Right cardiac atrium (tissue), 5 donors: Measurements from ENCODE around the gene RPS6KA2. TPM values are rescaled to one million over a fixed set of nuclear protein-coding genes. Genes with fewer than 3 reads are reported as not detected.

ENCODE experiments used
- ATAC-seq, 2 donors: fragments of 200-7000 bp; cut with Tn5 transposase; one replicate each; pipeline versions ENCODE4 v1.8.0 to v1.9.1; 2020; ENCODE audit warnings: moderate library complexity in 2 of 2, mild to moderate bottlenecking in 1 of 2
- DNase-seq, 3 donors: peaks; one replicate each; pipeline ENCODE4 v3.0.0-alpha.2; 2020
- H3K27ac ChIP-seq: one replicate; pipeline ENCODE4 v1.5.1; 2013; ENCODE audit warnings: mild to moderate bottlenecking, low read length, control low read depth, moderate library complexity
- H3K27me3 ChIP-seq: one replicate; pipeline ENCODE4 v1.6.1; 2013; ENCODE audit not compliant: control insufficient read depth, insufficient read depth
- H3K4me1 ChIP-seq: one replicate; pipeline ENCODE4 v1.6.1; 2013; ENCODE audit warnings: low read length; ENCODE audit not compliant: control insufficient read depth, insufficient read depth
- H3K4me3 ChIP-seq: one replicate; pipeline ENCODE4 v1.5.1; 2013; ENCODE audit warnings: low read length, control low read depth
- H3K9me3 ChIP-seq: one replicate; pipeline ENCODE4 v1.6.1; 2013; ENCODE audit warnings: low read length; ENCODE audit not compliant: control insufficient read depth
- WGBS: extraction: QIAGEN DNeasy Blood & Tissue Kit; methylation state at CpG from one replicate; pipeline ENCODE4 v1.1.7; 2013; 5-methylcytosine and 5-hydroxymethylcytosine counted together
- intact Hi-C, 4 donors: fragments of 100-400 bp; cut with DNase I; formaldehyde crosslinking; loops; one replicate each; pipeline versions ENCODE4 v1.11.0 to v1.14.0; 2022 to 2023
- polyA plus RNA-seq: library from polyadenylated mRNA; stranded (reverse); fragments of 200-250 nt; gene quantifications from one replicate; pipeline ENCODE4 v1.2.3, GENCODE V29; 2013
- total RNA-seq, 4 donors: library from RNA; stranded (reverse); fragmentation: NEBNext Ultra II Directional; extraction: Animal tissue kit (Norgen Biotek cat#: 25700); gene quantifications; one replicate each; pipeline ENCODE4 v1.2.1, GENCODE V29; 2021
- donor health status: healthy with polysubstance abuse.
- donor health status: DM: no; HTN: yes; CAD: no.
- donor health status: DM: no; HTN: no; CAD: no.
- donor health status: DM: no; HTN: yes; CAD: no; lungs with severe emphysema.
- donor health status: DM: yes; HTN: yes; CAD: no.

The RPS6KA2 gene
- total and polyA plus RNA-seq, 5 donors = 34.0 to 80.9 (median 65.3) TPM

DNA sequence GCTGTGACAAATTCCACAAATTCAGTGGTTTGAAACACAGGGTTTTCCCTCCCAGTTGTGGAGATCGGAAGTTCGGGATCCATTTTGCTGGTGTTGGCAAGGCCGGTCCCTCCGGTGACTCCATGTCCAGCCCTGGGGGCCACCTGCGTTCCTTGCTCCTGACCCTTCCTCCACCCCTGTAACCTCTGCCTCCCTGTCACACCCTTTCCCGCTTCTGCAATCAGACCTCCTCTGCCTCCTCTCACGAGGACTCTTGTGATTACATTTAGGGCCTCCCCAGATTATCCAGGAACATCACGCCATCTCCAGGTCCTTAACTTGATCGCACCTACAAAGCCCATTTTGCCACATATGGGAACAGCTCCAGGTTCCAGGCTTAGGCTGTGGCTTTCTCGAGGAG, 12.5 kb downstream of the RPS6KA2 start:
- Histone ChIP-seq H3K27ac (peak overlapping the region; percentile 80), H3K4me1 (peaks cover 23% of the 10 kb centered on the region), H3K27me3 (no peaks in the 10 kb centered on the region), H3K9me3 (no peaks in the 10 kb centered on the region), H3K4me3 (no peak overlapping the region)
- WGBS = 79% methylated on average over 10 of the region's 10 CpGs
- DNase-seq (no peak), ATAC-seq (peak; percentile 17 to 40)
- intact Hi-C loops = no loop called here

GRCh38 chr6:166614171-166614583, 12.9 kb downstream of the RPS6KA2 start:
- Histone ChIP-seq H3K4me3 (no peak overlapping the region), H3K9me3 (no peaks in the 10 kb centered on the region), H3K27ac (peak overlapping the region; percentile 80), H3K27me3 (no peaks in the 10 kb centered on the region), H3K4me1 (peaks cover 20% of the 10 kb centered on the region)
- ATAC-seq (peak; percentile 3 to 18), DNase-seq (peak in 1 of 3 donors; percentile 46)
- WGBS = 90% methylated on average over 12 of the region's 12 CpGs
- intact Hi-C loops = no loop called here

- peaks cover 20% of the 10 kb centered on the region for H3K4me1 ChIP-seq
- WGBS = 86% methylated on average over 7 of the region's 7 CpGs
- peak in 1 of 3 donors; percentile 32 for DNase-seq
Measured at GRCh38 chr6:166613027-166613426, 14.0 kb downstream of the RPS6KA2 start.

GRCh38 chr6:166612471-166612881, 14.6 kb downstream of the RPS6KA2 start:
- H3K9me3 ChIP-seq = no peaks in the 10 kb centered on the region
- intact Hi-C loops = no loop called here
- H3K4me1 ChIP-seq = peaks cover 20% of the 10 kb centered on the region
- ATAC-seq (peak in 1 of 2 donors; percentile 45), DNase-seq (no peak)
- 65% methylated on average over 11 of the region's 11 CpGs for WGBS
- no peaks in the 10 kb centered on the region for H3K27me3 ChIP-seq
- peak overlapping the region; percentile 32 for H3K27ac ChIP-seq
- H3K4me3 ChIP-seq = no peak overlapping the region

More at GRCh38 chr6:166613027-166613426, 14.0 kb downstream of the RPS6KA2 start:
- no peak overlapping the region for H3K4me3 ChIP-seq
- H3K9me3 ChIP-seq = no peaks in the 10 kb centered on the region
- intact Hi-C loops = no loop called here
- H3K27ac ChIP-seq = peak overlapping the region; percentile 21
- ATAC-seq = no peak
- H3K27me3 ChIP-seq = no peaks in the 10 kb centered on the region

GRCh38 chr6:166611631-166612030, 15.4 kb downstream of the RPS6KA2 start:
- DNase-seq (no peak), ATAC-seq (no peak)
- Histone ChIP-seq H3K27me3 (no peaks in the 10 kb centered on the region), H3K9me3 (no peaks in the 10 kb centered on the region), H3K27ac (no peak overlapping the region), H3K4me1 (peaks cover 19% of the 10 kb centered on the region), H3K4me3 (no peak overlapping the region)
- WGBS = 93% methylated on average over 4 of the region's 4 CpGs
- intact Hi-C loops = no loop called here

DNA sequence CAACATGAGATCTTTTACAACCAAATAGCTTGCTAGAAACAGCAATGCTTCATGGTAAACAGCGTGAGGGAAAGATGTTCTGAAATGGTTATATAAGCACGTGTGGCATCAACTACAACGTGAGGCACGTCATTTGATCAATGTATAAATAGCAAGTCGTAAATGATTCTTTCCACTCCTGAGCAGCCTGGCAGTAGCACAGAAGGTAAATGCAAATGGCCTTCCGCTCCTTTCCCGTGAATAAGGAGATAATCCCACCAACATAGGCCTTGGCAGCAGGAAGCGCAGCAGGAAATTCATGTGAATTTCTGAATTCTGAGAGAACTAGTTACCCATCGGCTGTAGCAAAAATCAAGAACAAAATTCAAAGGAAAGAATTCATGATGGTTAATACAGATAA, 17.0 kb downstream of the RPS6KA2 start:
- no peak for ATAC-seq
- Histone ChIP-seq H3K9me3 (no peaks in the 10 kb centered on the region), H3K27ac (no peak overlapping the region), H3K27me3 (no peaks in the 10 kb centered on the region), H3K4me3 (no peak overlapping the region), H3K4me1 (peaks cover 11% of the 10 kb centered on the region)
- 88% methylated on average over 9 of the region's 9 CpGs for WGBS
- intact Hi-C loops = no loop called here
- DNase-seq = no peak

DNA sequence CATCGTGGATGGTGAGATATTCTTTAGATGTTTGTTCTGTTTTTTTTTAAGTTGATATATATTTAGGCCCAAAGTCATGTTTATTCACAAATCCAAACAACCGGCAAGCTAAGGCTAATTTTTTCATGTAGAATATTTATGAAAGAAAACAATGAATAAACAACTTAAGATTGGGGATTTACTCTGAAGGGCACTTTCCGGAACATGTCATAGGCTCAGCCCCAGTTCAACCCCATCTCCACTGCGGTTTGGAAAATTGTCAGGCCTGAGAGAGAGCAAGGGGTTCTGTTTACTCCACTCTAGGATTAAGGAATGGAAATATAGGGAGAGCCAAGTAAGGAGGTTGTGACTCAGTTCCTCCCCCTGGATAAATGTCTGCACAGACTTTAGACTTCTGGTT, 18.3 kb downstream of the RPS6KA2 start:
- DNase-seq = no peak
- no peak overlapping the region for H3K27ac ChIP-seq
- WGBS = 85% methylated on average over 4 of the region's 4 CpGs

DNA sequence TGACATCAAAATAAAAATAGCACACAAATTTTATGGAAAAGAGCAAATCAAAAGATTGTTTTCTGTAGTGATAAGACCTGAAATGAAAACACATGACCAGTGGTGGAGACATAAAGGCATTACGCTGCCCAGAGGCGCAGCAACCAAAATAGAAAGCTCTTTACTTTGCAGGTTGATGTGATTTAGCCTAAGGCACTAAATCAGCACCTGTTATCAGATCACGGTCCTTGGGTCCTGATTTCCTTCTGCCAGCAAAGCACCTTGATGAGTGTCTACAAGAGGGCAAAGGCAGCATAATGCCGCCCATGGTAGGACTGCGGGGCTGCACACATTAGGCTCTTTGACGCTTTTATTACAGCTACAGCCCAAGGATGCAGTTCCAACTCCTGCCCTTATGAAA, 21.3 kb downstream of the RPS6KA2 start:
- intact Hi-C loops = no loop called here
- no peak overlapping the region for H3K27ac ChIP-seq
- ATAC-seq = no peak
- no peak overlapping the region for H3K4me3 ChIP-seq
- H3K4me1 ChIP-seq = no peaks in the 10 kb centered on the region
- no peaks in the 10 kb centered on the region for H3K9me3 ChIP-seq
- WGBS = 91% methylated on average over 6 of the region's 6 CpGs
- DNase-seq = no peak
- no peaks in the 10 kb centered on the region for H3K27me3 ChIP-seq

More for the DNA sequence above, 18.3 kb downstream of the RPS6KA2 start:
- Histone ChIP-seq H3K9me3 (no peaks in the 10 kb centered on the region), H3K27me3 (no peaks in the 10 kb centered on the region), H3K4me3 (no peak overlapping the region), H3K4me1 (peaks cover 5% of the 10 kb centered on the region)
- intact Hi-C loops = no loop called here
- no peak for ATAC-seq

GRCh38 chr6:166604911-166605310, 22.1 kb downstream of the RPS6KA2 start:
- Histone ChIP-seq H3K27me3 (no peaks in the 10 kb centered on the region), H3K4me1 (no peaks in the 10 kb centered on the region), H3K9me3 (no peaks in the 10 kb centered on the region), H3K27ac (no peak overlapping the region), H3K4me3 (no peak overlapping the region)
- WGBS = 93% methylated on average over 6 of the region's 6 CpGs
- intact Hi-C loops = no loop called here
- DNase-seq (no peak), ATAC-seq (no peak)

GRCh38 chr6:166604328-166604727, 22.7 kb downstream of the RPS6KA2 start:
- no peak for ATAC-seq
- Histone ChIP-seq H3K9me3 (no peaks in the 10 kb centered on the region), H3K27ac (no peak overlapping the region), H3K27me3 (no peaks in the 10 kb centered on the region), H3K4me3 (no peak overlapping the region), H3K4me1 (peaks cover 1% of the 10 kb centered on the region)
- WGBS = 97% methylated on average over 9 of the region's 9 CpGs
- intact Hi-C loops = no loop called here
- peak in 1 of 3 donors; percentile 30 for DNase-seq

DNA sequence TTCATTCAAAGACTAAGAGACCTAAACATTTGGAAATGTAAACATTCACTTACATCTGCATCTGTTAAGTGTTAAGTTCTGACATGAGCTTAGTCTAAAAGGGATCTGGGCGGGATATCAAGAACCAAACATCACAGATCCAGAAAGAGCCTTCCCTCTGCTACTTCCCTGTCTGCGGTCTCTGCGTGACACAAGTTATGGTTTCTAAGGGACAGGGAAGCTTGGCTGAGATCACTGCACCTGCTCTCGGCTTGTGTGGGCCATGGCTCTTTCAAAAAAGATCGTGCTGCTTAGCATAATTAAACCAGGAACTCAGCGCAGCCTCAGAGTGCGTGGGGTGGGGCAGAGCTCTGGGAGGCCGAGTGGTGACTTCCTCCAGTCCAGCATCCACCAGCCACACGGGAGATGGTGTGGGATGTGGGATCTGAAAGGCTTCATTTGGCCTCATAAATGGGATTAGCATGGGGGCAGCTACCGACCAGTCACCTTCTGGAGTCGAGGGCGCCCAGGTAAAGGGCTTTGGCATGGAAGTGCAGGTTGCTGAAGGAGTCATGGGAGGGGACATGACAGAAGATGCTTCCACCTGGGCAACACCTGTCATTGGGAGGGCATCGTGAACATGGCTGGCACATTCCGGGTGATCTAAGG, 23.9 kb downstream of the RPS6KA2 start:
- Histone ChIP-seq H3K27ac (no peak overlapping the region), H3K4me1 (peaks cover 4% of the 10 kb centered on the region), H3K4me3 (no peak overlapping the region), H3K9me3 (no peaks in the 10 kb centered on the region), H3K27me3 (no peaks in the 10 kb centered on the region)
- ATAC-seq = no peak
- no peak for DNase-seq
- intact Hi-C loops = no loop called here
- 91% methylated on average over 14 of the region's 14 CpGs for WGBS

DNA sequence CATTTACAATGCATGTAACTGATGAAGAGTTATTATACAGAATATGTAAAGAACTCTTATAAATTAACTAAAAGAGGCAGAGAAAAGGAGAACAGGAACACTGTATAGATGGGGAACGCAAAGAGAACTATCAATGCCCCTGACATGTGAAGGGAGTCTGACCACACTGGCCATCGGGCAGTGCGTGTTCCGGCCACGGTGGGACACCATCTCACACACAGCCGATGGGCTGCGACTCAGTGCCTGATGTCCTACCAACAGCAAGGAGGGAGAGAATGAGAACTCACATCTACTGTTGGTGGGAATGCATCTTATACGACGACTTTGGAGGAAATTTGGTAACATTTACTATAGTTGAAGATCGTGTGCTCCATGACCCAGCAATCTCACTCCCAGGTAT, 25.1 kb downstream of the RPS6KA2 start:
- H3K4me1 ChIP-seq = peaks cover 4% of the 10 kb centered on the region
- H3K27me3 ChIP-seq = no peaks in the 10 kb centered on the region
- no peak overlapping the region for H3K27ac ChIP-seq
- no peak for ATAC-seq
- no peak for DNase-seq
- H3K9me3 ChIP-seq = no peaks in the 10 kb centered on the region
- intact Hi-C loops = no loop called here
- 98% methylated on average over 10 of the region's 10 CpGs for WGBS
- H3K4me3 ChIP-seq = no peak overlapping the region
